K562 (cell line): ENCODE results near the gene PRKCSH. TPM values are rescaled to one million over a fixed set of nuclear protein-coding genes. Genes with fewer than 3 reads are reported as not detected.
A peak's percentile ranks its signal among the peaks of the same experiment; 100 is the strongest.

Experiments
- CTCF ChIP-seq, 3 experiments: IDR thresholded peaks in 2 of 3; conservative IDR thresholded peaks in 1 of 3; 2 replicates each; pipeline ENCODE4 v1.5.1; 2011 to 2012; ENCODE audit warnings: low read length in 3 of 3, mild to moderate bottlenecking in 3 of 3, control low read depth in 2 of 3, improper control_type of control experiment in 1 of 3, inconsistent platforms in 1 of 3, low read depth in 1 of 3, mixed read lengths in 1 of 3, moderate library complexity in 1 of 3; ENCODE audit not compliant: insufficient read depth in 2 of 3
- FIP1L1 ChIP-seq: fragments of 200-400 bp; formaldehyde crosslinking; IDR thresholded peaks from 2 replicates; pipeline ENCODE4 v1.6.1; 2018; ENCODE audit warnings: mild to moderate bottlenecking, low read depth, low read length; ENCODE audit not compliant: poor library complexity, severe bottlenecking
- HMGN3 ChIP-seq: IDR thresholded peaks from 2 replicates; pipeline ENCODE4 v1.6.1; 2011; ENCODE audit warnings: borderline replicate concordance, low read depth, mild to moderate bottlenecking, mixed read lengths, low read length; ENCODE audit not compliant: insufficient read length; ENCODE audit errors: extremely low read depth
- NR2C1 ChIP-seq, 2 experiments: fragments of 450-650 bp; IDR thresholded peaks; 2 replicates each; pipeline ENCODE4 v1.6.1; 2017; ENCODE audit warnings: mild to moderate bottlenecking in 2 of 2, antibody characterized with exemption in 1 of 2, inconsistent platforms in 1 of 2, missing compliant biosample characterization in 1 of 2, missing genetic modification characterization in 1 of 2
- NR4A1 ChIP-seq, 2 experiments: fragments of 250-450 bp in 1 of 2; fragments of 450-650 bp in 1 of 2; sonication (Bioruptor Pico) in 1 of 2; IDR thresholded peaks; 2 replicates each; pipeline versions ENCODE4 v1.4.0 to v1.6.1; 2016 to 2020; ENCODE audit warnings: mild to moderate bottlenecking in 2 of 2, missing compliant biosample characterization in 1 of 2, missing genetic modification characterization in 1 of 2, moderate library complexity in 1 of 2
- POLR3A ChIP-seq: IDR thresholded peaks from 2 replicates; pipeline ENCODE4 v1.6.1; 2011; ENCODE audit warnings: borderline replicate concordance, mild to moderate bottlenecking, moderate library complexity; ENCODE audit not compliant: insufficient read length, insufficient read depth; ENCODE audit errors: extremely low read depth
- RBM39 ChIP-seq: fragments of 200-400 bp; formaldehyde crosslinking; optimal IDR thresholded peaks from 2 replicates; pipeline ENCODE3; 2018; ENCODE audit warnings: low read depth, low read length
- RNF2 ChIP-seq: sonication (generic); IDR thresholded peaks from 2 replicates; pipeline ENCODE4 v1.6.1; 2016
- SIN3A ChIP-seq, 2 experiments: fragments of 150-350 bp in 1 of 2; IDR thresholded peaks; 2 replicates each; pipeline ENCODE4 v1.6.1; 2011 to 2016; ENCODE audit warnings: borderline replicate concordance in 2 of 2, low read depth in 2 of 2, low read length in 2 of 2, mild to moderate bottlenecking in 2 of 2, moderate library complexity in 2 of 2; ENCODE audit not compliant: control insufficient read depth in 1 of 2
- SUPT5H ChIP-seq: fragments of 450-650 bp; IDR thresholded peaks from 2 replicates; pipeline ENCODE4 v1.6.1; 2016
- TCF7 ChIP-seq: sonication (generic); IDR thresholded peaks from 2 replicates; pipeline ENCODE4 v1.6.1; 2016; ENCODE audit warnings: antibody characterized with exemption, borderline replicate concordance
- YBX1 ChIP-seq: fragments of 450-650 bp; IDR thresholded peaks from 2 replicates; pipeline ENCODE4 v1.7.1; 2016; ENCODE audit warnings: mild to moderate bottlenecking
- ZNF146 ChIP-seq: IDR thresholded peaks from one replicate; pipeline ENCODE4 v1.6.1; 2018; ENCODE audit warnings: missing compliant biosample characterization; ENCODE audit not compliant: unreplicated experiment
- ZNF217 ChIP-seq: sonication (generic); formaldehyde crosslinking; IDR thresholded peaks from 2 replicates; pipeline ENCODE4 v1.8.0; 2022; ENCODE audit warnings: mild to moderate bottlenecking, missing genetic modification reagents
- ZNF57 ChIP-seq: fragments of 450-650 bp; formaldehyde crosslinking; IDR thresholded peaks from 2 replicates; pipeline ENCODE4 v1.4.0; 2020; ENCODE audit warnings: mild to moderate bottlenecking, moderate library complexity
- polyA plus RNA-seq, 8 experiments: library from polyadenylated mRNA; depleted of rRNA in 4 of 8; stranded (reverse) in 5 of 8; unstranded in 3 of 8; fragments of >200 nt; fragmentation: Nextera tagmentation in 2 of 8; fragmentation: Illumina TruSeq in 1 of 8; extraction: Ambion mirVana in 2 of 8; extraction: Trizol in 1 of 8; gene quantifications; 2 replicates each; pipeline versions ENCODE4 v1.2.1 to v1.2.3, GENCODE V29; 2011 to 2014; ENCODE audit warnings: inconsistent platforms in 1 of 8, missing spikeins in 1 of 8
- total RNA-seq, 7 experiments: library from RNA; depleted of rRNA in 6 of 7; stranded (reverse); fragments of >200 nt in 6 of 7; fragmentation: Illumina TruSeq in 2 of 7; extraction: Trizol in 2 of 7; gene quantifications; 2 replicates each; pipeline versions ENCODE4 v1.2.1 to v1.2.3, GENCODE V29; 2011 to 2021; ENCODE audit warnings: low replicate concordance in 1 of 7
- TF ChIP-seq, protein P1 (sequence below): fragments of 250-450 bp; sonication (Bioruptor Pico); IDR thresholded peaks from 2 replicates; pipeline ENCODE4 v1.8.0; 2021; ENCODE audit warnings: moderate library complexity, mild to moderate bottlenecking, inconsistent platforms
- TF ChIP-seq, protein P2 (sequence below): fragments of 450-650 bp; formaldehyde crosslinking; IDR thresholded peaks from 2 replicates; pipeline ENCODE4 v1.4.0; 2020; ENCODE audit warnings: mild to moderate bottlenecking, moderate library complexity
- TF ChIP-seq, protein P3 (sequence below): IDR thresholded peaks from 2 replicates; pipeline ENCODE4 v1.6.1; 2011; ENCODE audit not compliant: insufficient read length; ENCODE audit errors: extremely low read depth

PRKCSH gene
- total and polyA plus RNA-seq, 9 of the 15 experiments (the other 6 are each of a cell fraction or from before 2014, with no cell fraction given), result 2.3 to 297 (median 48.1) TPM

- TF ChIP-seq, protein P1, sequence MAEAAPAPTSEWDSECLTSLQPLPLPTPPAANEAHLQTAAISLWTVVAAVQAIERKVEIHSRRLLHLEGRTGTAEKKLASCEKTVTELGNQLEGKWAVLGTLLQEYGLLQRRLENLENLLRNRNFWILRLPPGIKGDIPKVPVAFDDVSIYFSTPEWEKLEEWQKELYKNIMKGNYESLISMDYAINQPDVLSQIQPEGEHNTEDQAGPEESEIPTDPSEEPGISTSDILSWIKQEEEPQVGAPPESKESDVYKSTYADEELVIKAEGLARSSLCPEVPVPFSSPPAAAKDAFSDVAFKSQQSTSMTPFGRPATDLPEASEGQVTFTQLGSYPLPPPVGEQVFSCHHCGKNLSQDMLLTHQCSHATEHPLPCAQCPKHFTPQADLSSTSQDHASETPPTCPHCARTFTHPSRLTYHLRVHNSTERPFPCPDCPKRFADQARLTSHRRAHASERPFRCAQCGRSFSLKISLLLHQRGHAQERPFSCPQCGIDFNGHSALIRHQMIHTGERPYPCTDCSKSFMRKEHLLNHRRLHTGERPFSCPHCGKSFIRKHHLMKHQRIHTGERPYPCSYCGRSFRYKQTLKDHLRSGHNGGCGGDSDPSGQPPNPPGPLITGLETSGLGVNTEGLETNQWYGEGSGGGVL (CRISPR knock-in tag), result no peak
- TF ChIP-seq, protein P2, sequence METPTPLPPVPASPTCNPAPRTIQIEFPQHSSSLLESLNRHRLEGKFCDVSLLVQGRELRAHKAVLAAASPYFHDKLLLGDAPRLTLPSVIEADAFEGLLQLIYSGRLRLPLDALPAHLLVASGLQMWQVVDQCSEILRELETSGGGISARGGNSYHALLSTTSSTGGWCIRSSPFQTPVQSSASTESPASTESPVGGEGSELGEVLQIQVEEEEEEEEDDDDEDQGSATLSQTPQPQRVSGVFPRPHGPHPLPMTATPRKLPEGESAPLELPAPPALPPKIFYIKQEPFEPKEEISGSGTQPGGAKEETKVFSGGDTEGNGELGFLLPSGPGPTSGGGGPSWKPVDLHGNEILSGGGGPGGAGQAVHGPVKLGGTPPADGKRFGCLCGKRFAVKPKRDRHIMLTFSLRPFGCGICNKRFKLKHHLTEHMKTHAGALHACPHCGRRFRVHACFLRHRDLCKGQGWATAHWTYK (CRISPR knock-in tag), result no peak
- no peak for TF ChIP-seq NR4A1 (CRISPR knock-in tag; IDR thresholded peaks at IDR 0.05)
- peak; percentile 81 for TF ChIP-seq NR4A1 (tag; IDR thresholded peaks at IDR 0.05)
- TF ChIP-seq POLR3A, result no peak
- TF ChIP-seq YBX1, result no peak
- no peak for TF ChIP-seq ZNF146 (CRISPR knock-in tag)
- no peak for TF ChIP-seq RBM39
- no peak for TF ChIP-seq FIP1L1
- TF ChIP-seq TCF7, result peak; percentile 81; the same call in 1 of the 2 replicates
- TF ChIP-seq CTCF (IDR thresholded peaks at IDR 0.05 in 2 of 3, conservative IDR thresholded peaks at IDR 0.05 in 1 of 3; ENCODE audit: insufficient read depth in 2 of 3, low read depth in 1 of 3, low read length in 3 of 3), result peak; percentile 73 to 96 (median 91)
- TF ChIP-seq ZNF57 (CRISPR knock-in tag), result no peak
- TF ChIP-seq, protein P3, sequence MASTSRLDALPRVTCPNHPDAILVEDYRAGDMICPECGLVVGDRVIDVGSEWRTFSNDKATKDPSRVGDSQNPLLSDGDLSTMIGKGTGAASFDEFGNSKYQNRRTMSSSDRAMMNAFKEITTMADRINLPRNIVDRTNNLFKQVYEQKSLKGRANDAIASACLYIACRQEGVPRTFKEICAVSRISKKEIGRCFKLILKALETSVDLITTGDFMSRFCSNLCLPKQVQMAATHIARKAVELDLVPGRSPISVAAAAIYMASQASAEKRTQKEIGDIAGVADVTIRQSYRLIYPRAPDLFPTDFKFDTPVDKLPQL, result no peak
- TF ChIP-seq RNF2, result peak; percentile 41; the same call in 1 of the 2 replicates
- TF ChIP-seq SIN3A (IDR thresholded peaks at IDR 0.05; ENCODE audit: borderline replicate concordance in 2 of 2, control insufficient read depth in 1 of 2, low read depth in 2 of 2, low read length in 2 of 2), result peak; percentile 82 to 84; a peak in 2 of 4 replicates
- peak; percentile 94 for TF ChIP-seq NR2C1 (IDR thresholded peaks at IDR 0.05)
- peak; percentile 91 for TF ChIP-seq NR2C1 (tag; IDR thresholded peaks at IDR 0.05)
- peak; percentile 79 for TF ChIP-seq SUPT5H
- TF ChIP-seq ZNF217, result no peak
- no peak for TF ChIP-seq HMGN3
Observed at GRCh38 chr19:11435057-11435832, at the start of gene PRKCSH, which contains the start of gene ODAD3 (continued).
